Endothelial cell of umbilical vein (primary cell): ENCODE measurements around the gene TBC1D7. TPM values are rescaled to one million over a fixed set of nuclear protein-coding genes. Genes with fewer than 3 reads are reported as not detected.

Source experiments
- BruUV-seq: library from RNA; stranded (reverse); fragments of 400-500 nt; replicated peaks from 2 replicates; lab custom pipeline; 2021; lab: Mats Ljungman, UMichigan
- CTCF ChIA-PET: fragments of 300-600, 350-600 bp; sonication (Branson Sonifier 250); formaldehyde crosslinking; loops from one replicate; lab custom pipeline; 2021; ENCODE audit warnings: antibody characterized with exemption, inconsistent platforms; lab: Charles Lee
- POLR2A ChIA-PET: fragments of 300-600, 350-600 bp; sonication (Branson Sonifier 250); formaldehyde crosslinking; loops from one replicate; lab custom pipeline; 2021; ENCODE audit warnings: antibody characterized with exemption, inconsistent platforms; lab: Charles Lee
- DNase-seq: peaks from one replicate; pipeline ENCODE4 v3.0.0-alpha.2; 2011; ENCODE audit warnings: low read depth, low spot score
- FAIRE-seq: peaks from 2 replicates; lab custom pipeline; 2011; peaks lifted over from hg19 to GRCh38; lab: Jason Lieb, UNC
- H2AFZ ChIP-seq: 2 replicates; pipeline ENCODE4 v1.6.0; 2012; ENCODE audit warnings: low read depth, low read length, control low read depth, inconsistent platforms
- H3K27ac ChIP-seq: 2 replicates; pipeline ENCODE4 v1.5.1; 2011; ENCODE audit warnings: low read depth, mild to moderate bottlenecking, control low read depth, low read length, moderate library complexity; ENCODE audit not compliant: insufficient read depth
- H3K27me3 ChIP-seq, 2 experiments: 2 replicates each; pipeline versions ENCODE4 v1.6.0 to v1.6.1; 2011; ENCODE audit warnings: low read length in 2 of 2, mixed read lengths in 1 of 2; ENCODE audit not compliant: control insufficient read depth in 2 of 2, insufficient read depth in 2 of 2
- H3K36me3 ChIP-seq, 2 experiments: 2 replicates in 1 of 2; 3 replicates in 1 of 2; pipeline ENCODE4 v1.5.1; 2011; ENCODE audit warnings: low read length in 2 of 2, mild to moderate bottlenecking in 1 of 2, moderate library complexity in 1 of 2; ENCODE audit not compliant: control insufficient read depth in 2 of 2, insufficient read depth in 2 of 2; ENCODE audit errors: extremely low read depth in 1 of 2
- H3K4me1 ChIP-seq: 3 replicates; pipeline ENCODE4 v1.5.1; 2011; ENCODE audit warnings: mild to moderate bottlenecking, low read length; ENCODE audit not compliant: control insufficient read depth, insufficient read depth; ENCODE audit errors: extremely low read depth
- H3K4me2 ChIP-seq: 2 replicates; pipeline ENCODE4 v1.6.1; 2011; ENCODE audit warnings: low read length, control low read depth, mixed read lengths; ENCODE audit not compliant: insufficient read depth
- H3K4me3 ChIP-seq, 3 experiments: fragments of 200-600 bp in 1 of 3; sonication (generic), shearing (Covaris generic) in 1 of 3; replicated peaks in 1 of 3; 2 replicates each; pipeline ENCODE4 v1.5.1; 2011 to 2016; ENCODE audit warnings: control low read depth in 3 of 3, low read length in 3 of 3, mild to moderate bottlenecking in 2 of 3, inconsistent platforms in 1 of 3, low read depth in 1 of 3, moderate library complexity in 1 of 3; ENCODE audit not compliant: insufficient read depth in 1 of 3
- H3K79me2 ChIP-seq: 2 replicates; pipeline ENCODE4 v1.6.0; 2012; ENCODE audit warnings: low read length, inconsistent platforms; ENCODE audit not compliant: control insufficient read depth, insufficient read depth
- H3K9ac ChIP-seq: replicated peaks from 2 replicates; pipeline ENCODE3; 2011; ENCODE audit warnings: low read length, control low read depth; ENCODE audit not compliant: insufficient read depth; ENCODE audit errors: extremely low read depth
- H3K9me1 ChIP-seq: replicated peaks from 3 replicates; pipeline ENCODE4 v1.6.0; 2011; ENCODE audit warnings: mild to moderate bottlenecking, low read length; ENCODE audit not compliant: control insufficient read depth, insufficient read depth; ENCODE audit errors: extremely low read depth
- H3K9me3 ChIP-seq: replicated peaks from 2 replicates; pipeline ENCODE4 v1.5.1; 2012; ENCODE audit warnings: low read length, inconsistent platforms; ENCODE audit not compliant: control insufficient read depth, insufficient read depth
- H4K20me1 ChIP-seq: replicated peaks from 2 replicates; pipeline ENCODE3; 2011; ENCODE audit warnings: mild to moderate bottlenecking, low read length; ENCODE audit not compliant: control insufficient read depth, insufficient read depth; ENCODE audit errors: extremely low read depth
- CTCF ChIP-seq, 2 donors: IDR thresholded peaks; 1 replicate in 1 of 2; 2 replicates in 1 of 2; pipeline ENCODE4 v1.5.1; 2011; ENCODE audit warnings: low read length in 2 of 2, mild to moderate bottlenecking in 2 of 2, moderate library complexity in 2 of 2, control low read depth in 1 of 2, inconsistent platforms in 1 of 2, low read depth in 1 of 2; ENCODE audit not compliant: insufficient read depth in 1 of 2; ENCODE audit errors: extremely low read depth in 1 of 2
- EZH2 ChIP-seq: IDR thresholded peaks from 2 replicates; pipeline ENCODE4 v1.6.1; 2012; ENCODE audit warnings: borderline replicate concordance, low read depth, mild to moderate bottlenecking, moderate library complexity, low read length, inconsistent platforms; ENCODE audit not compliant: severe bottlenecking
- FOS ChIP-seq: IDR thresholded peaks from 2 replicates; pipeline ENCODE4 v1.6.1; 2011; ENCODE audit warnings: mild to moderate bottlenecking, low read length, moderate library complexity, borderline replicate concordance; ENCODE audit not compliant: insufficient read depth
- GATA2 ChIP-seq: IDR thresholded peaks from 2 replicates; pipeline ENCODE4 v1.7.0; 2011; ENCODE audit warnings: low read depth, mild to moderate bottlenecking, moderate library complexity, mixed read lengths, low read length; ENCODE audit not compliant: insufficient read length, insufficient read depth
- JUN ChIP-seq: IDR thresholded peaks from 2 replicates; pipeline ENCODE4 v1.6.1; 2011; ENCODE audit warnings: borderline replicate concordance, low read depth; ENCODE audit not compliant: insufficient read length, insufficient read depth
- MAX ChIP-seq: IDR thresholded peaks from 2 replicates; pipeline ENCODE4 v1.6.1; 2011; ENCODE audit not compliant: insufficient read depth, insufficient read length
- MYC ChIP-seq: IDR thresholded peaks from one replicate; pipeline ENCODE4 v1.6.1; 2011; ENCODE audit warnings: mild to moderate bottlenecking, low read depth, low read length
- POLR2A ChIP-seq: IDR thresholded peaks from 2 replicates; pipeline ENCODE4 v1.6.1; 2012; ENCODE audit warnings: low read depth, mild to moderate bottlenecking, control low read depth, low read length
- POLR2AphosphoS5 ChIP-seq: IDR thresholded peaks from 2 replicates; pipeline ENCODE4 v1.6.1; 2012; ENCODE audit warnings: low read depth, mild to moderate bottlenecking, control low read depth, low read length, moderate library complexity; ENCODE audit not compliant: insufficient read depth
- dilution Hi-C: fragments of 300-500 bp; cut with MboI; formaldehyde crosslinking; loops from one replicate; pipeline ENCODE4 v1.15.0; 2019; ENCODE audit warnings: low sequenced_read_pairs; ENCODE audit not compliant: extremely low pct_ligation_motif_present
- intact Hi-C: fragments of 100-400 bp; cut with micrococcal nuclease; formaldehyde crosslinking; loops from one replicate; pipeline ENCODE4 v1.10.0; 2022
- polyA plus RNA-seq, 4 experiments: library from polyadenylated mRNA; depleted of rRNA in 3 of 4; stranded (reverse) in 3 of 4; unstranded in 1 of 4; fragments of >200 nt; gene quantifications; 2 replicates each; pipeline versions ENCODE4 v1.2.1 to v1.2.3, GENCODE V29; 2011 to 2012; ENCODE audit warnings: missing spikeins in 1 of 4
- total RNA-seq: library from RNA; stranded (reverse); gene quantifications from 2 replicates; pipeline ENCODE4 v1.2.3, GENCODE V29; 2021

Gene TBC1D7
- total and polyA plus RNA-seq, 2 donors (not counting 3 experiments of a cell fraction or from before 2014, with no cell fraction given), result 26.6 to 28.1 TPM

- DNase-seq (no peak), FAIRE-seq (peak; percentile 8)
- BruUV-seq, result no TSS peak
- Histone ChIP-seq H3K9ac (no peak overlapping the region), H3K9me1 (no peaks in the 10 kb centered on the region), H3K27me3 (no peaks in the 10 kb centered on the region), H3K27ac (no peak overlapping the region), H2AFZ (no peak overlapping the region), H3K9me3 (no peaks in the 10 kb centered on the region), H3K36me3 (peaks cover 0 to 11% of the 10 kb centered on the region in 2 experiments), H3K4me3 (no peak overlapping the region), H3K4me2 (no peak overlapping the region), H3K4me1 (peaks cover 14% of the 10 kb centered on the region), H4K20me1 (no peaks in the 10 kb centered on the region), H3K79me2 (no peaks in the 10 kb centered on the region)
- intact Hi-C loops (no loop called here), dilution Hi-C loops (no loop called here)
- POLR2A ChIA-PET, result interaction anchor here (0.6 kb wide), 1 partner anchor 341 kb away, joined by 3 read pairs; no protein-coding TSS in a partner anchor
- TF ChIP-seq POLR2A (no peak), GATA2 (no peak), JUN (no peak), CTCF (IDR thresholded peaks at IDR 0.05; ENCODE audit: extremely low read depth in 1 of 2, insufficient read depth in 1 of 2, low read depth in 1 of 2, low read length in 2 of 2) (no peak), MAX (no peak)
- CTCF ChIA-PET, result interaction anchor here (1.4 to 2.6 kb wide), 2 partner anchors 103 to 387 kb away, joined by 5 to 7 read pairs; no protein-coding TSS in a partner anchor
Measured at GRCh38 chr6:13298446-13298845, 29.9 kb downstream of the TBC1D7 start.

- CTCF ChIA-PET, result interaction anchor here (2.6 kb wide), 1 partner anchor 386 kb away, joined by 7 read pairs; no protein-coding TSS in a partner anchor
Measured at GRCh38 chr6:13297391-13297790, 30.9 kb downstream of the TBC1D7 start.

More at GRCh38 chr6:13297391-13297790, 30.9 kb downstream of the TBC1D7 start:
- Histone ChIP-seq H2AFZ (no peak overlapping the region), H3K27me3 (no peaks in the 10 kb centered on the region), H3K27ac (no peak overlapping the region), H3K9ac (no peak overlapping the region), H3K79me2 (no peaks in the 10 kb centered on the region), H3K9me1 (no peaks in the 10 kb centered on the region), H3K9me3 (no peaks in the 10 kb centered on the region), H3K4me3 (no peak overlapping the region), H4K20me1 (no peaks in the 10 kb centered on the region), H3K4me2 (no peak overlapping the region), H3K4me1 (peaks cover 4% of the 10 kb centered on the region), H3K36me3 (peaks cover 0 to 11% of the 10 kb centered on the region in 2 experiments)
- DNase-seq (no peak), FAIRE-seq (no peak)
- intact Hi-C loops, result no loop called here
- dilution Hi-C loops, result no loop called here
- no TSS peak for BruUV-seq
- TF ChIP-seq POLR2A (no peak), MAX (no peak), CTCF (IDR thresholded peaks at IDR 0.05; ENCODE audit: extremely low read depth in 1 of 2, insufficient read depth in 1 of 2, low read depth in 1 of 2, low read length in 2 of 2) (no peak), FOS (no peak), MYC (no peak), POLR2AphosphoS5 (no peak), JUN (no peak), GATA2 (no peak), EZH2 (no peak)
- POLR2A ChIA-PET, result no interaction called here
